ENCODE data around the gene ZNF155.

DNA sequence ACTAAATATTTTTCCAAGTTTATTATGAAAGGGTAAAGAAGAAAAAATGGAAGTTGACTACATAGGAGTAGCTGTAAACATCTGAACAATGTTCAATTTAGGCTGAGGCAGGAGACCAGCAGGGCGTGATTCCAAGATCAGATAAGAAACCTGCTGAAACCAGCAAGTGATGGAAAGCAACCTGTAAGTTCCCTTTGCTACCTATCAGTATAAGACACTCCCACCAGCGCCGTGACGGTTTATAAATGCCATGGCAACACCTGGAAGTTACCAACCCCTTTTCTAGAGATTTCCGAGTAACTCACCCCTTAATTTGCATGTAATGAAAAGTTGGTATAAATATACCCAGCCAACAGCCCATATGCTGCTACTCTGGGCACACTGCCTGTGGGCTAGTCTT, 47.8 kb upstream of the ZNF155 start:
- TF ChIP-seq, protein P1, sequence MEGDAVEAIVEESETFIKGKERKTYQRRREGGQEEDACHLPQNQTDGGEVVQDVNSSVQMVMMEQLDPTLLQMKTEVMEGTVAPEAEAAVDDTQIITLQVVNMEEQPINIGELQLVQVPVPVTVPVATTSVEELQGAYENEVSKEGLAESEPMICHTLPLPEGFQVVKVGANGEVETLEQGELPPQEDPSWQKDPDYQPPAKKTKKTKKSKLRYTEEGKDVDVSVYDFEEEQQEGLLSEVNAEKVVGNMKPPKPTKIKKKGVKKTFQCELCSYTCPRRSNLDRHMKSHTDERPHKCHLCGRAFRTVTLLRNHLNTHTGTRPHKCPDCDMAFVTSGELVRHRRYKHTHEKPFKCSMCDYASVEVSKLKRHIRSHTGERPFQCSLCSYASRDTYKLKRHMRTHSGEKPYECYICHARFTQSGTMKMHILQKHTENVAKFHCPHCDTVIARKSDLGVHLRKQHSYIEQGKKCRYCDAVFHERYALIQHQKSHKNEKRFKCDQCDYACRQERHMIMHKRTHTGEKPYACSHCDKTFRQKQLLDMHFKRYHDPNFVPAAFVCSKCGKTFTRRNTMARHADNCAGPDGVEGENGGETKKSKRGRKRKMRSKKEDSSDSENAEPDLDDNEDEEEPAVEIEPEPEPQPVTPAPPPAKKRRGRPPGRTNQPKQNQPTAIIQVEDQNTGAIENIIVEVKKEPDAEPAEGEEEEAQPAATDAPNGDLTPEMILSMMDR (IDR thresholded peaks at IDR 0.05; ENCODE audit: low read length): no peak
- no peak for TF ChIP-seq EZH2 (optimal IDR thresholded peaks at IDR 0.05; ENCODE audit: low read depth, low read length)
- TF ChIP-seq EZH2phosphoT487 (IDR thresholded peaks at IDR 0.05; ENCODE audit: low read length): no peak
